Fibroblast of skin of left biceps (primary cell): ENCODE data around the gene CDR2L.
"Not testable (repeated sequence)": the region's sequence is repeated elsewhere in the genome, so short reads cannot be mapped to it uniquely, and the experiment has no call there.

ENCODE experiments used
- DNase-seq, 2 experiments: peaks; one replicate each; pipeline ENCODE4 v3.0.0-alpha.2; 2013; ENCODE audit warnings: low read depth in 2 of 2

CDR2L gene

DNA sequence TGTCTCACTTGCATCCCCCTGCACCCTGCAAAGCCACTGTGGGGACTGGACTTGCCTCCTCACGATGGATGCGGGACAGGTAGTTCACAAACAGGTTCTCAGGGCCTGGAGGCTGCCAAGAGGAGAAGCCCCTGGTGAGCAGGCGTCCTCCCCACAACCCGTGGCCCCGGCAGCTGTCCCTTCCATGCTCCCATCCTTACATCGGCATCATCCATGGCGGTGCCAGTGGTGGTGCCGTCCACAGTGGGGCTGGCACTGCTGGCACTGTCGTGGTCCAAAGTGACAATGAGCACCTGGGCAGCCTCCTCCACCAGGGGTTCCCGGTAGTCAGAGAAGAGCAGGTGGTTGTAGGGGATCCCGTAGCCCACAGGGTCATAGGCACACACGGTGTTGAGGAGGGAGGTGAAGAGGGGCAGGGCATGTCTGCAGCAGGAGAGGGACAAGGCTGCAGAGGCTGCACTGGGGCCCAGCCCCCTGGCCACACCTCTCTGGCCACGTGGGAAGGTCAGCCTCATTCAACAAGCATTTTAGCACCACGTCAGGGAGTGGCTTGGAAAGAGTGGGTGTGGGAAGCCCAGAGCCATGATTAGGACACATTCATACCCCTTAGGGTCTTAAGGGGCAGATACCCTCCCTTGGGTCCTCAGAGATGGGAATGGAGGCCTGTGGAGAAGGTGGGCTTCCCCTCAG, 27.5 kb upstream of the CDR2L start:
- no peak for DNase-seq

- DNase-seq, result no peak
Measured at GRCh38 chr17:74960570-74961342, 26.7 kb upstream of the CDR2L start.

GRCh38 chr17:74961657-74962350, 25.6 kb upstream of the CDR2L start:
- DNase-seq, result peak; percentile 46 to 50

DNA sequence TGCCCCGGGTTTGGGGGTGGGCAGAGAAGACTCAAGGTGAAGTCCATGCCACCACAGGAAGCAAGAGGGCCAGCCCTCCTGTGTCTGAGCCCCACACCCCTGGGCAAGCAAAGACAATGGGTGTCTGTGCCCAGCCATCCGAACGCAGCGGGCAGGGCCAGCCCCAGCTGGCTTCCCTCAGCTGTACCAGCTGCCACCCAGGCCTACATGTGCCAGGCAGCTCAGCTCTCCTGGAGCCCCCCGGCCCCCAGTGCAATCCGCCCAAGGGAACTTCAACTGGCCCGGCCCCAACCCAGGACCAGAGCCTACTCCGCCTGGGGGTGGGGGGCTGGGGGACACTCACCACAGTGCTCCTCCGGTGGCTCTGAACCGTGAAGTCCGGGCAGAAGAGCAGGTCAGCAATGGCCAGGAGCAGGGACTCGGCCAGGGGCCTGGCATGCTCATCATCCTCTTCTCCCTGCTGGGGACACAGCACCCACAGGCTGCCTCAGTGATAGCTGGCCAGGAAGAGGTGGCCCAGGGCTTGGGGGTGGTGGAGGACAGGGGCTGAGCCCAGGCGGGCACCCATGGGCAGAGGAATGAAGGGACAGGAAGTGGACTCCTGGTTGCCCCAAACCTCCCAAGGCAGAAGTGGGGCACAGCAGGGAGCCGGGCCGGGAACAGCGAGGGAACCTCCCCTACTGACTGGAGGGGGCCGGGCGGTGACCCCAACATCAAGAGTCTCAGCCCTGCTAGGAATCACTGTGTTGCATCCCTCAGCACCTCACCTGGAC, 24.6 kb upstream of the CDR2L start:
- no peak for DNase-seq

DNA sequence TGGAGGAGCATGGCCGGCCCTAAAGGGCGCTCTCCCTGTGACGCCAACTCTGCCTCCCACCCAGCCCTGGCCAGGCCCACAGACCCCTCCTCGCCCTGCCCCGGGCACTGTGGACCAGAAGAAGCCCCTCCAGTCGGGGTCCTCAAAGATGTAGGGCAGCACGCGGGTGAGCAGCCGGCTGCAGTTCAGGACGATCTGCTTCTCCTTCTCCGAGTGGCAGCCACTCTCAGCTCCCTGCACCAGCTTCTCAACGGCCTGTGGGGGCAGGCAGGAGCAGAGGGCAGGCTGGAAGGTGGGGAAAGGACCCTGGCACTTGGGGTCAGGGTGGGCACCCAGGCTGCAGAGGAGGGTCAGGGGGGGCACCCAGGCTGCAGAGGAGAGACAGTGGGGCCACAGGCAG, 23.8 kb upstream of the CDR2L start:
- DNase-seq, result no peak

- DNase-seq, result no peak
Measured at GRCh38 chr17:74964246-74964761, 23.1 kb upstream of the CDR2L start.

DNA sequence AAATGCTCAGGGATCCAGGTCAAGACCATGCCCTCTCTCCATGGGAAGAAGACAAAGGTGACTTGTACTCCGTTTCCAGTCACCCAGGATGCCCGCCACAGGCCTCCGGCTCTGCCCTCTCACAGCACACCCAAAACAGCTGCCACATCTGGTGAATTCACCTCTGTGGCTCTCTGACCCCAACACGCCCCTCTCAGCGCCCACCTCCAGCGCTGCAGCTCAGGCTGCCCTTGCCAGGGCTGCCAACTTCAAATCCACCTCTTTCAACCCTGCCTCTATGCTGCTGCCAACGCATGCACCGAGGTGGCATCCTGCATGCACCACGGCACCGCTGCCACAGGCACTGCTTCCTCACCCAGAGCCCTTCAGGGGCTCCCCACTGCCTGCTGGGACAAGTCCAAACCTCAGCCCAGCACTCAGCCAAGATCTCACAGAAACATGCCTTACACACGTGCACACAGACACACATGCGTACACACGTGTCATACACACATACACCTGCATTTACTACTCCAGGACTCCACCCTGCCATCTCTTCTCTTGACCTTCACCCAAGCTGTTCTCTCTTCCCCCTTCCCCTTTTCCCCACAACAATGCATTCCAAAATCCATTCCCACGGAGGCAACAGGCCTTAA, 22.3 kb upstream of the CDR2L start:
- no peak for DNase-seq

- DNase-seq, result no peak
Measured at GRCh38 chr17:74968361-74968780, 19.1 kb upstream of the CDR2L start.

DNA sequence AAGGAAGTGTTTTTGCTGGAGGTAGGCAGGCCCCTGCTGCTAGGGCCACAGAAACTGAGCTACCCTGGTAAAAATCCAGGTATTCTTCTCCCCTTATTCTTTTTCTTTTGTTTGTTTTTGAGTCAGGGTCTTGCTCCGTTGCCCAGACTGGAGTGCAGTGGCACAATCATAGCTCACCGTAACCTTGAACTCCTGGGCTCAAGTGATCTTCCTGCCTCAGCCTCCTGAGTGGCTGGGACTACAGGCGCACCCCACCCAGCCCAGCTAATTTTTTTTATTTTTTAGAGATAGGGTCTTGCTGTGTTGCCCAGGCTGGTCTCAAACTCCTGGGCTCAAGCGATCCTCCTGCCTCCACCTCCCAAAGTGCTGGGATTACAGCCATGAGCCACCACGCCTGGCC, 17.9 kb upstream of the CDR2L start:
- DNase-seq, result not testable (repeated sequence)

DNA sequence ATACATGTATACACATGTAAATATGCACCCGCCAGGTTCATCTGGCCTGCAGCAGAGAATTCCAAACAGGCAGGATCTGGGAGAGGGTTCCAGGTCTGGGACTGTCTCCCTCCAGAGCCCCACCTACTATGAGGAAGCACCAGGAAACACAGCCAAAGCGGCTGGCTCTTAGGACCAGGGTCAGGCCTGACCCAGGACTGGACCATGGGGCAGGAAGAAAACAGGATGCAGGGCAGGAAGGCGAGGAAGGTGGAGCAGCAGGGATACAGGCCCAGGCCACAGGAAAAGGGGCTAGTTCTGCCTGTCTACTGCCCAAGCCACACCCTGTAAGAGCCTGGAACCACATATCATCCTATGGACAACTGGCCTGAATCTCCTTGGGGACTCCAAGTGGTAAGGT, 17.0 kb upstream of the CDR2L start:
- no peak for DNase-seq

- no peak for DNase-seq
Measured at GRCh38 chr17:74971069-74971841, 16.2 kb upstream of the CDR2L start.

DNA sequence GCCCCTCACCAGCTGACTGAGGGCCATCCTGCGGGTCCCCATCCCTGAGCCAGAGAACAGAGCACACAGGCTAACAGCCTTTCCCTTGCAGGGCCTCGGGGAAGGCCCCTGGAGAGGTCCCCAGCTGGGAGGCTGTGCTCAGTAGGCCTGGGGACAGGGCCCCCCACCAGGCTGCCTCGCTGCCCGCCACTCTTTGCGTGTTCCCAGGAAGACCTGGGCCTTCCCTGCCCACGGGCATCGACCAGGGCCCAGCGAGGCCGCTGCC, 15.7 kb upstream of the CDR2L start:
- no peak for DNase-seq

DNA sequence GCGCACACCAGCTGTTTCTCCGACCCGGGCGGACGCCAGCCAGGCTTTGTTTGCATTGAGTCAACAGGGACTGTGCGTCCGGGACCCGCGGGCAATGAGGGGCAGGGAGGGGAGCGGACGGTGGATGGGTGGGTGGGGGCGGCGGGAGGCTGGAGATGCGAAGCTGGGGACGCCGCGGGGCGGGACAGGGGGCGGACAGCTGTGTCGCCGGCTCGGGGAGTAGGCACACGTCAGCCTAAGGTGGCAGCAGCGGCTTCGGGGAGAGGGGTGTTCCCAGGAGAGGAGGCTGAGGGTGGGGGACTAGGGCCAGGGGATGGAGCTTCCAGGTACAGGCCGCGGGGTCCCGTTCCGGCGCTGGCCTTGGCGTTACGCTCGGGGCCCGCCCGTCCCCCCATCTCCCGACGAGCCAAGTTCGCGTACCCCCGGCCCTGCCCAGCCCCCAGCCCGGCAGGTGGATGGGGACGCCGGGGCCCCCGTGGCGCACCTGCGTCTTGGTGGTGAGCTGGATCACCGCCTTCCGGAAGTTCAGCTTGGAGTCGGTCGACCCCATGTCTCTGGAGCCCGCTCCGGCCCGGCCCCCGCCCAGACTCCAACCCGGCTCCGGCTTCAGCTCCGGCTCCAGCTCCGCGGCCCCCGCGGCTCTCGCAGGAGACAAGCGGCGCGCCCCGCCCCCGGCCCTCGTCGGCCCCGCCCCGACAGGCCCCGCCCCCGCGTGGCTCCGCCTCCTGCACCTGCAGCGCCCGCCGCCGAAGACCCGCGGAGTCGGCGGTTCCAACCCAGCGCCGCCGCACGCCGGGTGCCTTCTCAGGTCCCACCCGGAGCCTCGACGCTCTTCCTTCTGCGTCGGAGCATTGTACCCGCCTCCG, 15.1 kb upstream of the CDR2L start, which contains the start of gene HID1:
HID1 (minus strand) TSS at position 653 of the 866 bp plus-strand sequence; CDS start at position 550, 103 bp downstream.
- no peak for DNase-seq

- DNase-seq, result no peak
Measured at GRCh38 chr17:74972973-74973328, 14.5 kb upstream of the CDR2L start.

GRCh38 chr17:74975943-74976342, 11.5 kb upstream of the CDR2L start:
- no peak for DNase-seq

- DNase-seq, result no peak
Measured at GRCh38 chr17:74977802-74978201, 9.6 kb upstream of the CDR2L start.

DNA sequence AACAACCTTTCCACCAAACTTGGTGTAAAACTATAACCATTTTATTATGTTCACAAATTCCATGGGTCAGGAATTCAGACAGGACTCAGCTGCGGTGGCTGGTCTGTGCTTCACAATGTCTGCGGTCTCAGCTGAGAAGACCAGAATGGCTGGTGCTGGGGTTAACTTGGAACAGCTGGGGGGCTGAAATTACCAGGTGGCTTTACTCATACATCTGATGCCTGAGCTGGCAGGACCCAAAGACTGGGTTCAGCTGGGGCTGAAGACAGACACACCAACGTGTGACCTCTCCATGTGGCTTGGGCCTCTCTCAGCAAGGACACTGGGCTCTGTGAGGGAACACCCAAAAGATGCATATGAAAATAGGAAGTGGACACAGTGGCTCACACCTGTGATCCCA, 9.2 kb upstream of the CDR2L start:
- no peak for DNase-seq

- DNase-seq, result no peak
Measured at GRCh38 chr17:74979408-74980146, 7.9 kb upstream of the CDR2L start.
